Osteoblast (primary cell): Measurements from ENCODE around the gene PROSER1. TPM values are rescaled to one million over a fixed set of nuclear protein-coding genes. Genes with fewer than 3 reads are reported as not detected.

Source experiments
- DNase-seq: peaks from one replicate; pipeline ENCODE4 v3.0.0; 2011; ENCODE audit warnings: low spot score, mixed read lengths; ENCODE audit not compliant: insufficient read length; ENCODE audit errors: missing footprints
- H2AFZ ChIP-seq: 2 replicates; pipeline ENCODE4 v1.6.0; 2011; ENCODE audit warnings: mild to moderate bottlenecking, low read length
- H3K27ac ChIP-seq: 2 replicates; pipeline ENCODE4 v1.5.1; 2011; ENCODE audit warnings: mild to moderate bottlenecking, low read depth, low read length, moderate library complexity
- H3K27me3 ChIP-seq: 2 replicates; pipeline ENCODE4 v1.6.0; 2012; ENCODE audit warnings: mild to moderate bottlenecking, control low read depth, inconsistent platforms, low read length, moderate library complexity; ENCODE audit not compliant: insufficient read depth
- H3K36me3 ChIP-seq: 2 replicates; pipeline ENCODE4 v1.5.1; 2011; ENCODE audit warnings: mild to moderate bottlenecking, low read length, control low read depth, moderate library complexity; ENCODE audit not compliant: insufficient read depth
- H3K4me1 ChIP-seq: 2 replicates; pipeline ENCODE4 v1.5.1; 2011; ENCODE audit warnings: mild to moderate bottlenecking, low read length, control low read depth, moderate library complexity; ENCODE audit not compliant: insufficient read depth
- H3K4me2 ChIP-seq: 2 replicates; pipeline ENCODE4 v1.6.0; 2011; ENCODE audit warnings: mild to moderate bottlenecking, low read length; ENCODE audit not compliant: insufficient read depth
- H3K4me3 ChIP-seq: fragments of 200-600 bp; sonication (generic); 3 replicates; pipeline ENCODE4 v1.5.1; 2012; ENCODE audit warnings: mild to moderate bottlenecking, low read length, inconsistent platforms; ENCODE audit not compliant: insufficient read depth
- H3K79me2 ChIP-seq: 2 replicates; pipeline ENCODE4 v1.6.0; 2012; ENCODE audit warnings: mild to moderate bottlenecking, low read length, control low read depth, inconsistent platforms; ENCODE audit not compliant: insufficient read depth
- H3K9me3 ChIP-seq: 2 replicates; pipeline ENCODE4 v1.5.1; 2011; ENCODE audit warnings: low read depth, low read length, control low read depth
- H4K20me1 ChIP-seq: 2 replicates; pipeline ENCODE4 v1.6.0; 2012; ENCODE audit warnings: mild to moderate bottlenecking, low read length, control low read depth; ENCODE audit not compliant: insufficient read depth
- CTCF ChIP-seq: IDR thresholded peaks from 2 replicates; pipeline ENCODE4 v1.5.1; 2011; ENCODE audit warnings: mild to moderate bottlenecking, low read depth, low read length, moderate library complexity; ENCODE audit errors: extremely low read depth
- total RNA-seq: library from RNA; depleted of rRNA; stranded (reverse); fragments of >200 nt; gene quantifications from 2 replicates; pipeline ENCODE4 v1.2.3, GENCODE V29; 2012

Gene PROSER1
- total RNA-seq, 1 donor, result 13.4 TPM

GRCh38 chr13:39062004-39062403, 24.1 kb upstream of the PROSER1 start:
- H4K20me1 ChIP-seq, result no peaks in the 10 kb centered on the region
- H2AFZ ChIP-seq, result no peak overlapping the region
- no peak for TF ChIP-seq CTCF
- H3K27me3 ChIP-seq, result no peaks in the 10 kb centered on the region
- H3K27ac ChIP-seq, result no peak overlapping the region
- H3K4me3 ChIP-seq, result no peak overlapping the region
- no peak overlapping the region for H3K4me2 ChIP-seq
- H3K4me1 ChIP-seq, result no peaks in the 10 kb centered on the region
- DNase-seq, result no peak
- H3K79me2 ChIP-seq, result no peaks in the 10 kb centered on the region
- H3K9me3 ChIP-seq, result no peaks in the 10 kb centered on the region
- no peaks in the 10 kb centered on the region for H3K36me3 ChIP-seq

GRCh38 chr13:39058040-39058439, 20.2 kb upstream of the PROSER1 start:
- Histone ChIP-seq H3K27me3 (no peaks in the 10 kb centered on the region), H3K4me3 (no peak overlapping the region), H4K20me1 (no peaks in the 10 kb centered on the region), H3K4me1 (no peaks in the 10 kb centered on the region), H3K79me2 (no peaks in the 10 kb centered on the region), H3K27ac (no peak overlapping the region), H3K9me3 (no peaks in the 10 kb centered on the region), H3K36me3 (no peaks in the 10 kb centered on the region), H2AFZ (no peak overlapping the region), H3K4me2 (no peak overlapping the region)
- no peak for TF ChIP-seq CTCF
- DNase-seq, result no peak

GRCh38 chr13:39056018-39056417, 18.1 kb upstream of the PROSER1 start:
- H3K79me2 ChIP-seq, result no peaks in the 10 kb centered on the region
- H3K27me3 ChIP-seq, result no peaks in the 10 kb centered on the region
- TF ChIP-seq CTCF, result no peak
- no peaks in the 10 kb centered on the region for H3K4me1 ChIP-seq
- no peaks in the 10 kb centered on the region for H3K9me3 ChIP-seq
- H3K27ac ChIP-seq, result no peak overlapping the region
- no peak for DNase-seq
- no peaks in the 10 kb centered on the region for H3K36me3 ChIP-seq
- no peak overlapping the region for H3K4me2 ChIP-seq
- H3K4me3 ChIP-seq, result no peak overlapping the region
- no peaks in the 10 kb centered on the region for H4K20me1 ChIP-seq
- H2AFZ ChIP-seq, result no peak overlapping the region

GRCh38 chr13:39054112-39054511, 16.2 kb upstream of the PROSER1 start:
- Histone ChIP-seq H3K27me3 (no peaks in the 10 kb centered on the region), H3K36me3 (no peaks in the 10 kb centered on the region), H3K79me2 (no peaks in the 10 kb centered on the region), H3K4me2 (no peak overlapping the region), H3K27ac (no peak overlapping the region), H4K20me1 (no peaks in the 10 kb centered on the region), H2AFZ (no peak overlapping the region), H3K9me3 (no peaks in the 10 kb centered on the region), H3K4me3 (no peak overlapping the region), H3K4me1 (no peaks in the 10 kb centered on the region)
- no peak for DNase-seq
- no peak for TF ChIP-seq CTCF
